Karpas-422 (cell line): ENCODE results near the gene GLB1L3. TPM values are rescaled to one million over a fixed set of nuclear protein-coding genes. Genes with fewer than 3 reads are reported as not detected.

ENCODE experiments used
- DNase-seq: peaks from one replicate; pipeline ENCODE4 v3.0.0-alpha.2; 2015
- H2AFZ ChIP-seq: fragments of 200-600 bp; sonication (generic); 2 replicates; pipeline ENCODE4 v1.6.1; 2014; ENCODE audit warnings: antibody characterized with exemption, low read length, mixed read lengths
- H3K27ac ChIP-seq: fragments of 200-600 bp; sonication (generic); 2 replicates; pipeline ENCODE4 v1.5.1; 2014; ENCODE audit warnings: mild to moderate bottlenecking, low read length, moderate library complexity
- H3K27me3 ChIP-seq: fragments of 200-600 bp; sonication (generic); 2 replicates; pipeline ENCODE4 v1.6.1; 2014; ENCODE audit warnings: low read length, mixed read lengths
- H3K36me3 ChIP-seq: fragments of 200-600 bp; sonication (generic); 2 replicates; pipeline ENCODE4 v1.6.1; 2014; ENCODE audit warnings: low read length, mixed read lengths; ENCODE audit not compliant: insufficient read depth
- H3K4me1 ChIP-seq: fragments of 200-600 bp; sonication (generic); 2 replicates; pipeline ENCODE4 v1.6.1; 2014; ENCODE audit warnings: mild to moderate bottlenecking, low read length, mixed read lengths
- H3K4me2 ChIP-seq: fragments of 200-600 bp; sonication (generic); 2 replicates; pipeline ENCODE4 v1.6.1; 2014; ENCODE audit warnings: low read length, low read depth, mild to moderate bottlenecking; ENCODE audit not compliant: poor library complexity, severe bottlenecking
- H3K4me3 ChIP-seq: fragments of 200-600 bp; sonication (generic); 2 replicates; pipeline ENCODE4 v1.5.1; 2014; ENCODE audit warnings: mild to moderate bottlenecking, antibody characterized with exemption, low read length, mixed read lengths
- H3K79me2 ChIP-seq: fragments of 200-600 bp; sonication (generic); 2 replicates; pipeline ENCODE4 v1.6.1; 2014; ENCODE audit warnings: mild to moderate bottlenecking, low read length, mixed read lengths
- H3K9ac ChIP-seq: fragments of 200-600 bp; sonication (generic); 2 replicates; pipeline ENCODE4 v1.6.0; 2014; ENCODE audit warnings: low read length
- H3K9me2 ChIP-seq: fragments of 200-600 bp; sonication (generic), shearing (Covaris generic); replicated peaks from 2 replicates; pipeline ENCODE4 v1.6.0; 2014; ENCODE audit warnings: mild to moderate bottlenecking, low read length, moderate library complexity; ENCODE audit not compliant: insufficient read depth
- H3K9me3 ChIP-seq: fragments of 300-700, 200-600 bp; sonication (generic); 2 replicates; pipeline ENCODE4 v1.6.1; 2014; ENCODE audit warnings: low read length, mixed read lengths
- H4K20me1 ChIP-seq: fragments of 200-600 bp; sonication (generic); 2 replicates; pipeline ENCODE4 v1.6.1; 2014; ENCODE audit warnings: mild to moderate bottlenecking, antibody characterized with exemption, low read length, low read depth; ENCODE audit not compliant: insufficient read depth
- total RNA-seq: library from RNA; depleted of rRNA; stranded (reverse); fragments of >200 nt; shearing (Covaris generic); gene quantifications from 2 replicates; pipeline ENCODE4 v1.2.3, GENCODE V29; 2014; ENCODE audit warnings: low replicate concordance; rRNA removed

GLB1L3 gene
- total RNA-seq, 1 experiment from 2014 or later = not detected

GRCh38 chr11:134366254-134366653 is 90.1 kb downstream of the GLB1L3 start:
- no peak overlapping the region for H2AFZ ChIP-seq
- no peak overlapping the region for H3K4me3 ChIP-seq
- no peaks in the 10 kb centered on the region for H3K9me3 ChIP-seq
- H3K4me2 ChIP-seq = no peak overlapping the region
- no peaks in the 10 kb centered on the region for H4K20me1 ChIP-seq
- no peaks in the 10 kb centered on the region for H3K9me2 ChIP-seq
- H3K9ac ChIP-seq = no peak overlapping the region
- H3K36me3 ChIP-seq = no peaks in the 10 kb centered on the region
- H3K27me3 ChIP-seq = no peaks in the 10 kb centered on the region
- no peak overlapping the region for H3K27ac ChIP-seq
- no peaks in the 10 kb centered on the region for H3K79me2 ChIP-seq
- no peaks in the 10 kb centered on the region for H3K4me1 ChIP-seq
- no peak for DNase-seq

DNA sequence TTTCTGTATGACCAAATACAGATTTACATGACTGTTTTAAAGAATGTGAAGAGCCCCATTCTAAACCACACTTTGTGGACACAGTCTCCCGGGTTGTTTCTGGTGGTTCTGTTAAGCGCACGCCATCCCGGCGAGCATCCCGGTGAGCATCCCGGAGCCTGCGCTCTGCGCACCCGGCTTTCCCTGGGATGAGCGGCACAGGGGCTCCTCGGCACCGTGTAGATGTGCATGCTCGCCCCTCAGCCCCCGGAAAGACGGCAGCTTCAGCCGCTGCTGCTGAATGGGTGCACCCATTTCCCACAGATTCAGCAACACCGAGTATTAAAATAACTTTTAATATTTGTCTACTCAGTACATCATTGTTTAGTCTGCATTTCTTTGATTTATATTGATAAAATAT is 91.6 kb downstream of the GLB1L3 start:
- no peaks in the 10 kb centered on the region for H4K20me1 ChIP-seq
- no peaks in the 10 kb centered on the region for H3K79me2 ChIP-seq
- H3K4me2 ChIP-seq = no peak overlapping the region
- H3K27me3 ChIP-seq = no peaks in the 10 kb centered on the region
- H3K9me2 ChIP-seq = no peaks in the 10 kb centered on the region
- no peak for DNase-seq
- H3K9ac ChIP-seq = no peak overlapping the region
- H2AFZ ChIP-seq = no peak overlapping the region
- H3K4me1 ChIP-seq = no peaks in the 10 kb centered on the region
- H3K36me3 ChIP-seq = no peaks in the 10 kb centered on the region
- H3K27ac ChIP-seq = no peak overlapping the region
- H3K4me3 ChIP-seq = no peak overlapping the region
- no peaks in the 10 kb centered on the region for H3K9me3 ChIP-seq

Other genes with a start within 250 kb of the GLB1L3 start
- 0.65 and 4.8 TPM in 2 replicates for gene JAM3, start 207.3 kb upstream of the GLB1L3 start, total RNA-seq
- gene NCAPD3, start 52.4 kb upstream of the GLB1L3 start, total RNA-seq = 19.5 and 22.0 TPM in 2 replicates
- gene VPS26B, start 51.7 kb upstream of the GLB1L3 start, total RNA-seq = 7.9 and 11.2 TPM in 2 replicates
- 30.0 and 54.0 TPM in 2 replicates for gene THYN1, start 23.0 kb upstream of the GLB1L3 start, total RNA-seq
- 9.6 and 9.9 TPM in 2 replicates for gene ACAD8, start 22.8 kb upstream of the GLB1L3 start, total RNA-seq
- gene GLB1L2, start 55.6 kb downstream of the GLB1L3 start, total RNA-seq = not detected in 2 replicates
- not detected in 2 replicates for gene B3GAT1, start 135.9 kb downstream of the GLB1L3 start, total RNA-seq